Muscle layer of duodenum (tissue), 2 donors: ENCODE measurements around the gene MRPL48.

Source experiments
- H3K27ac ChIP-seq: one replicate; pipeline ENCODE4 v1.7.0; 2013; ENCODE audit warnings: mild to moderate bottlenecking, low read length
- H3K27me3 ChIP-seq: one replicate; pipeline ENCODE4 v1.7.0; 2013; ENCODE audit warnings: low read depth, mild to moderate bottlenecking, control low read depth, low read length
- H3K36me3 ChIP-seq, 2 donors: one replicate each; pipeline ENCODE4 v1.7.0; 2013; ENCODE audit warnings: low read length in 2 of 2, control low read depth in 1 of 2, mild to moderate bottlenecking in 1 of 2; ENCODE audit not compliant: insufficient read depth in 2 of 2, control insufficient read depth in 1 of 2
- H3K4me1 ChIP-seq, 2 donors: one replicate each; pipeline ENCODE4 v1.7.0; 2013; ENCODE audit warnings: low read length in 2 of 2, mild to moderate bottlenecking in 2 of 2, control low read depth in 1 of 2, moderate library complexity in 1 of 2; ENCODE audit not compliant: insufficient read depth in 2 of 2, control insufficient read depth in 1 of 2
- H3K4me3 ChIP-seq, 2 donors: one replicate each; pipeline ENCODE4 v1.7.0; 2013; ENCODE audit warnings: low read length in 2 of 2, low read depth in 1 of 2, mild to moderate bottlenecking in 1 of 2
- H3K9me3 ChIP-seq, 2 donors: one replicate each; pipeline ENCODE4 v1.7.0; 2013; ENCODE audit warnings: low read length in 2 of 2, control low read depth in 1 of 2, mild to moderate bottlenecking in 1 of 2; ENCODE audit not compliant: control insufficient read depth in 1 of 2
- donor health status: healthy.

The MRPL48 gene

DNA sequence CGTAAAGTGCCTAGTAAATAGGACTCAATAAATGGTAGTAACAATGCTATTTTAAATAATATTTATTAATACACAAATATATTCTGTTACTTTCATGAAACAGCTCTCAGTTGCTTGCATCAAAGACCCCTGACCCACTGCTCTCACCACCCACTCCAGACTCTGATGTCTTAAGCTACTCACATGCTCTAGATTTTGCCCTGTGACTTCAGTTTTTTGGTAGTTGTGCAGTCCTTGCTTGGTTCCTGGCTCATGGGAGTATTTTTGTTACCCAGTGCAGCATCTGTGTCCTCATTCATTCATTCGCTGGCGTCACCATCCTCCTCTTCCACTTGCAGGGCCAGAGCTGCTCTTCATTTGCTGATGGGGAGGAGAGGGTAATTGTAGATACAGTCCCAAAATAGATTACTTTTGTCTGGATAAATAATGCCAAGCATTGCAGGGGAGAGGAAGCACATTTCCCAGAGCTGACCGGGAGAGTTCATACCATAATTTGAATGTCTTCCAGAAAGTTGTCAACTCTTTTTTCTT is 12.7 kb downstream of the MRPL48 start:
- peaks cover 0 to 7% of the 10 kb centered on the region in 2 donors for H3K36me3 ChIP-seq
- H3K4me3 ChIP-seq: no peak overlapping the region
- H3K9me3 ChIP-seq: no peaks in the 10 kb centered on the region
- no peaks in the 10 kb centered on the region for H3K4me1 ChIP-seq
- H3K27me3 ChIP-seq: no peaks in the 10 kb centered on the region
- no peak overlapping the region for H3K27ac ChIP-seq

DNA sequence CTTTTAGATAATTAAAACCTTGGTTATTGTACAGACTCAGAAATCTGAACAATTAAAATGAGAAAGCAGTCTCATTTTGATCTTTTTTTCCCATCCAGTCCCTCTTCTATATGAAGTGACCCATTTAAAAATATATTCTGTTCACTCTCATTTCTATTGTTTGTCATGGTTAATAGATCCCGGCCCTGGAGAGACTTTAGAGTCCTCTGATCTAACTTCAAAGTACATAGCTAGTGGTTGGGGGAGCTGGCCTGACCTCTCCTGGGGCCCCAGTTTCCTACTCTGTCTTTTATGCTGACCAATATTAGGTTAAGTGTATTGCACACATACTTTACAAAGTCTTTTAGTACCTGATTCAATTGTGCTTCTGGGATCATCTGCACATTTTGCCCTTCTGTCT is 13.5 kb downstream of the MRPL48 start:
- Histone ChIP-seq H3K4me3 (no peak overlapping the region), H3K36me3 (peaks cover 0 to 10% of the 10 kb centered on the region in 2 donors), H3K4me1 (no peaks in the 10 kb centered on the region), H3K27me3 (no peaks in the 10 kb centered on the region), H3K9me3 (no peaks in the 10 kb centered on the region), H3K27ac (no peak overlapping the region)

DNA sequence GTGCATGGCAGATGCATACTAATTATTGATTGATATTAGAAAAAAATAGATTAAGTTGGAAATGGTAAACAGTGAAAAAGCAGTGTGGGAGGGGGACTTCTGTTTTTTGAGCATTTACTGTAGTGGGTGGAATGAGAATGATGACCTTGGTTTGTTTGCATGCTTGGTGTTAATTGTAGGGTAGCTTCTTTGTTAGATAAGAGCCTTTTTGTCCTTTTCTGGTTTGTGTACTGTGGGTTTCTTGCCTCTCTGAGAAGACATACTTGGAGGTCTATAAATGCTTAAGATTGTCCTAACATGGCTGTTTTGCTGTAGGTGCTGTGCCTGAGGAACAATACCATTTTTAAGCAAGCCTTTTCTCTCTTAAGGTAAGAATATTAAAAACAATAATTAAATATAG is 17.0 kb downstream of the MRPL48 start:
- H3K4me1 ChIP-seq: no peaks in the 10 kb centered on the region
- no peaks in the 10 kb centered on the region for H3K27me3 ChIP-seq
- no peaks in the 10 kb centered on the region for H3K9me3 ChIP-seq
- H3K4me3 ChIP-seq: no peak overlapping the region
- peaks cover 0 to 9% of the 10 kb centered on the region in 2 donors for H3K36me3 ChIP-seq
- no peak overlapping the region for H3K27ac ChIP-seq

GRCh38 chr11:73808052-73808451 is 20.4 kb downstream of the MRPL48 start:
- no peaks in the 10 kb centered on the region for H3K27me3 ChIP-seq
- peaks cover 0 to 12% of the 10 kb centered on the region in 2 donors for H3K36me3 ChIP-seq
- H3K4me1 ChIP-seq: no peaks in the 10 kb centered on the region

GRCh38 chr11:73810637-73811036 is 23.0 kb downstream of the MRPL48 start:
- Histone ChIP-seq H3K27ac (no peak overlapping the region), H3K27me3 (no peaks in the 10 kb centered on the region), H3K36me3 (peaks cover 0 to 11% of the 10 kb centered on the region in 2 donors), H3K9me3 (no peaks in the 10 kb centered on the region), H3K4me3 (no peak overlapping the region), H3K4me1 (no peaks in the 10 kb centered on the region)

More at GRCh38 chr11:73808052-73808451, 20.4 kb downstream of the MRPL48 start:
- Histone ChIP-seq H3K4me3 (no peak overlapping the region), H3K27ac (no peak overlapping the region), H3K9me3 (no peaks in the 10 kb centered on the region)

GRCh38 chr11:73812234-73812633 is 24.6 kb downstream of the MRPL48 start:
- peaks cover 0 to 5% of the 10 kb centered on the region in 2 donors for H3K36me3 ChIP-seq
- no peak overlapping the region for H3K4me3 ChIP-seq
- H3K27me3 ChIP-seq: no peaks in the 10 kb centered on the region
- no peaks in the 10 kb centered on the region for H3K9me3 ChIP-seq
- no peak overlapping the region for H3K27ac ChIP-seq
- H3K4me1 ChIP-seq: no peaks in the 10 kb centered on the region

GRCh38 chr11:73814812-73815211 is 27.1 kb downstream of the MRPL48 start:
- Histone ChIP-seq H3K36me3 (peaks cover 0 to 2% of the 10 kb centered on the region in 2 donors), H3K4me1 (no peaks in the 10 kb centered on the region), H3K27me3 (no peaks in the 10 kb centered on the region), H3K9me3 (no peaks in the 10 kb centered on the region), H3K27ac (no peak overlapping the region), H3K4me3 (no peak overlapping the region)

- H3K4me3 ChIP-seq: no peak overlapping the region
- no peaks in the 10 kb centered on the region for H3K36me3 ChIP-seq
- no peaks in the 10 kb centered on the region for H3K9me3 ChIP-seq
- no peaks in the 10 kb centered on the region for H3K4me1 ChIP-seq
- H3K27ac ChIP-seq: no peak overlapping the region
- H3K27me3 ChIP-seq: no peaks in the 10 kb centered on the region
These were observed 31.2 kb downstream of the MRPL48 start for GRCh38 chr11:73818846-73819245.

- no peaks in the 10 kb centered on the region for H3K27me3 ChIP-seq
- no peak overlapping the region for H3K4me3 ChIP-seq
- H3K36me3 ChIP-seq: peaks cover 10 to 21% of the 10 kb centered on the region in 2 donors
- no peaks in the 10 kb centered on the region for H3K9me3 ChIP-seq
- H3K27ac ChIP-seq: no peak overlapping the region
- H3K4me1 ChIP-seq: no peaks in the 10 kb centered on the region
These were observed 42.6 kb downstream of the MRPL48 start for GRCh38 chr11:73830261-73830660.

DNA sequence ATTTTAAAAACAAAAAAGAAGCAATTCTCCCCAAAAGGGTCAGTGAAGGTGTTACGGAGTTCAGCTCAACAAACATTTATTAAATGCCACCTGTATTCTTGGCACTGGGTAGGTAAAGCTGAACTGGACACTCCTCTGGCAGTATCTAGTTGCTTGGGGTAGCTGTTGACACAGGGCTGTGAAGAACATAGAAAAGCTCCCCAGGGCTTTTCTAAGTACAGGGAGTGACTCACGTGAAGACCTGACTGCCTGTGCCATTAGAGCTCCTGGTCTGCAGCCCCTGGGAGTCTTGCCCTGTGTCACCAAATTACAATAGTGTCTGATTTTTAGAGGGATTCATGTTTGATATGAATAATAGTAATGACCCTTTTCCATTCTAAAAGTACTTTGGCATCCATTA is 45.4 kb downstream of the MRPL48 start:
- Histone ChIP-seq H3K4me3 (no peak overlapping the region), H3K4me1 (no peaks in the 10 kb centered on the region), H3K27ac (no peak overlapping the region), H3K36me3 (peaks cover 4 to 18% of the 10 kb centered on the region in 2 donors), H3K27me3 (no peaks in the 10 kb centered on the region), H3K9me3 (no peaks in the 10 kb centered on the region)

GRCh38 chr11:73838443-73839122 is 50.9 kb downstream of the MRPL48 start:
- Histone ChIP-seq H3K4me1 (peaks cover 0 to 3% of the 10 kb centered on the region in 2 donors), H3K9me3 (no peaks in the 10 kb centered on the region), H3K27me3 (no peaks in the 10 kb centered on the region), H3K27ac (no peak overlapping the region), H3K36me3 (peaks cover 0 to 3% of the 10 kb centered on the region in 2 donors), H3K4me3 (no peak overlapping the region)

- Histone ChIP-seq H3K4me3 (no peak overlapping the region), H3K36me3 (peaks cover 0 to 5% of the 10 kb centered on the region in 2 donors), H3K27me3 (no peaks in the 10 kb centered on the region), H3K27ac (no peak overlapping the region), H3K9me3 (no peaks in the 10 kb centered on the region), H3K4me1 (peaks cover 0 to 3% of the 10 kb centered on the region in 2 donors)
These were observed 51.4 kb downstream of the MRPL48 start for GRCh38 chr11:73839123-73839457.
